GM12892 (cell line): ENCODE results near the gene C3.

Source experiments
- POLR2A ChIP-seq: IDR thresholded peaks from 2 replicates; pipeline ENCODE4 v1.6.1; 2011; ENCODE audit warnings: low read depth, low read length, control low read depth
- POLR2AphosphoS5 ChIP-seq: IDR thresholded peaks from 2 replicates; pipeline ENCODE4 v1.6.1; 2011; ENCODE audit warnings: low read depth, low read length, control low read depth
- TAF1 ChIP-seq: IDR thresholded peaks from 2 replicates; pipeline ENCODE4 v1.6.1; 2011; ENCODE audit warnings: low read depth, mild to moderate bottlenecking, control low read depth, low read length, borderline replicate concordance

GRCh38 chr19:6743066-6743465, 22.6 kb upstream of the C3 start:
- TF ChIP-seq POLR2AphosphoS5, result no peak
- no peak for TF ChIP-seq POLR2A
- no peak for TF ChIP-seq TAF1
